ENCODE results near the gene RIPK1.

RIPK1 gene

GRCh38 chr6:3036861-3037637, 31.2 kb upstream of the RIPK1 start:
- Histone ChIP-seq H3K9me3 (ENCODE audit: insufficient read depth, low read length) (no peaks in the 10 kb centered on the region), H3K4me2 (ENCODE audit: low read length) (no peak overlapping the region), H2AFZ (ENCODE audit: low read depth, low read length) (no peak overlapping the region), H3K9ac (ENCODE audit: low read length) (no peak overlapping the region), H3K4me1 (ENCODE audit: low read length) (peaks cover 4% of the 10 kb centered on the region), H3K36me3 (replicated peaks; ENCODE audit: low read depth, low read length) (no peaks in the 10 kb centered on the region), H3K27ac (ENCODE audit: low read length) (no peak overlapping the region), H3K79me2 (ENCODE audit: low read length) (no peaks in the 10 kb centered on the region), H3K4me3 (ENCODE audit: low read length) (no peak overlapping the region), H4K20me1 (ENCODE audit: insufficient read depth, low read length) (no peaks in the 10 kb centered on the region), H3K27me3 (ENCODE audit: low read depth, low read length) (no peaks in the 10 kb centered on the region)
- TF ChIP-seq EZH2phosphoT487 (IDR thresholded peaks at IDR 0.05; ENCODE audit: low read depth) (no peak), CTCF (IDR thresholded peaks at IDR 0.05; ENCODE audit: low read depth, low read length) (no peak)

GRCh38 chr6:3037638-3038365, 30.5 kb upstream of the RIPK1 start:
- H3K9me3 ChIP-seq (ENCODE audit: insufficient read depth, low read length) = no peaks in the 10 kb centered on the region
- H3K4me3 ChIP-seq (ENCODE audit: low read length) = no peak overlapping the region
- no peak overlapping the region for H2AFZ ChIP-seq (ENCODE audit: low read depth, low read length)
- no peaks in the 10 kb centered on the region for H3K27me3 ChIP-seq (ENCODE audit: low read depth, low read length)
- no peaks in the 10 kb centered on the region for H3K4me1 ChIP-seq (ENCODE audit: low read length)
- no peaks in the 10 kb centered on the region for H4K20me1 ChIP-seq (ENCODE audit: insufficient read depth, low read length)
- H3K36me3 ChIP-seq (replicated peaks; ENCODE audit: low read depth, low read length) = no peaks in the 10 kb centered on the region
- TF ChIP-seq EZH2phosphoT487 (IDR thresholded peaks at IDR 0.05; ENCODE audit: low read depth) (no peak), CTCF (IDR thresholded peaks at IDR 0.05; ENCODE audit: low read depth, low read length) (no peak)
- no peaks in the 10 kb centered on the region for H3K79me2 ChIP-seq (ENCODE audit: low read length)
- no peak overlapping the region for H3K9ac ChIP-seq (ENCODE audit: low read length)
- no peak overlapping the region for H3K27ac ChIP-seq (ENCODE audit: low read length)
- no peak overlapping the region for H3K4me2 ChIP-seq (ENCODE audit: low read length)

GRCh38 chr6:3039384-3039783, 28.9 kb upstream of the RIPK1 start:
- Histone ChIP-seq H3K4me1 (ENCODE audit: low read length) (no peaks in the 10 kb centered on the region), H3K4me3 (ENCODE audit: low read length) (no peak overlapping the region), H3K36me3 (replicated peaks; ENCODE audit: low read depth, low read length) (no peaks in the 10 kb centered on the region), H3K79me2 (ENCODE audit: low read length) (no peaks in the 10 kb centered on the region), H3K27me3 (ENCODE audit: low read depth, low read length) (no peaks in the 10 kb centered on the region), H3K27ac (ENCODE audit: low read length) (no peak overlapping the region), H2AFZ (ENCODE audit: low read depth, low read length) (no peak overlapping the region), H3K4me2 (ENCODE audit: low read length) (no peak overlapping the region), H3K9ac (ENCODE audit: low read length) (no peak overlapping the region), H3K9me3 (ENCODE audit: insufficient read depth, low read length) (no peaks in the 10 kb centered on the region), H4K20me1 (ENCODE audit: insufficient read depth, low read length) (no peaks in the 10 kb centered on the region)
- no peak for TF ChIP-seq CTCF (IDR thresholded peaks at IDR 0.05; ENCODE audit: low read depth, low read length)
- TF ChIP-seq EZH2phosphoT487 (IDR thresholded peaks at IDR 0.05; ENCODE audit: low read depth) = no peak

GRCh38 chr6:3041147-3041546, 27.1 kb upstream of the RIPK1 start:
- H3K27ac ChIP-seq (ENCODE audit: low read length) = no peak overlapping the region
- no peaks in the 10 kb centered on the region for H3K9me3 ChIP-seq (ENCODE audit: insufficient read depth, low read length)
- no peak overlapping the region for H3K9ac ChIP-seq (ENCODE audit: low read length)
- no peaks in the 10 kb centered on the region for H4K20me1 ChIP-seq (ENCODE audit: insufficient read depth, low read length)
- no peaks in the 10 kb centered on the region for H3K27me3 ChIP-seq (ENCODE audit: low read depth, low read length)
- peaks cover 3% of the 10 kb centered on the region; the same call in 1 of the 2 replicates for H3K4me1 ChIP-seq (ENCODE audit: low read length)
- no peaks in the 10 kb centered on the region for H3K79me2 ChIP-seq (ENCODE audit: low read length)
- no peak overlapping the region for H3K4me2 ChIP-seq (ENCODE audit: low read length)
- TF ChIP-seq CTCF (IDR thresholded peaks at IDR 0.05; ENCODE audit: low read depth, low read length) = no peak
- TF ChIP-seq EZH2phosphoT487 (IDR thresholded peaks at IDR 0.05; ENCODE audit: low read depth) = no peak
- no peak overlapping the region for H2AFZ ChIP-seq (ENCODE audit: low read depth, low read length)
- no peak overlapping the region for H3K4me3 ChIP-seq (ENCODE audit: low read length)
- no peaks in the 10 kb centered on the region for H3K36me3 ChIP-seq (replicated peaks; ENCODE audit: low read depth, low read length)

Data from OCI-LY3 (cell line).